HepG2 (cell line): ENCODE data around the gene VSTM1.

Experiments used
- MEF2D ChIP-seq: sonication (generic); formaldehyde crosslinking; IDR thresholded peaks from 2 replicates; pipeline ENCODE4 v1.5.1; 2020; ENCODE audit warnings: mild to moderate bottlenecking, missing genetic modification reagents
- SNRNP70 ChIP-seq: fragments of 200-400 bp; formaldehyde crosslinking; IDR thresholded peaks from 2 replicates; pipeline ENCODE4 v1.6.1; 2017; ENCODE audit warnings: mild to moderate bottlenecking, low read depth, low read length, moderate library complexity
- ZNF792 ChIP-seq: IDR thresholded peaks from 2 replicates; pipeline ENCODE4 v1.6.1; 2016

DNA sequence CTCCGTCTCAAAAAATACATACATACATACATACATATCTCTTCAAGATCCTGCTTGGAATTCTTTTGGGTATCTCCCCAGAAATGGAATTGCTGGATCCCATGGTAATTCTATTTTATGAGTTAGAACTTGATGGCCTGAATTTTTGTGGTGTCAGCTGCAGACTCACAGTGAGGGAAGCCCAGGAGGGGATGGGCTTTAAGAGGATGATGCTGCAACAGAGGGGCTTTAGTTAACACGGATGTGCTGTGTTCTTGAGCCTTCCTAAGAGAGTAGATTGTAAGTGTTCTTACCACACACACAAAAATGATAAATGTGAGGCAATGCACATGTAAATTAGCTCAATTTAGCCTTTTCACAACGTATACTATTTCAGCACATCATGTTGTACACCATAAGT lies 40.5 kb downstream of the VSTM1 start:
- TF ChIP-seq ZNF792 (CRISPR knock-in tag) (no peak), SNRNP70 (no peak), MEF2D (CRISPR knock-in tag) (no peak)
